ENCODE data around the gene EEF1A2.
A peak's percentile ranks its signal among the peaks of the same experiment; 100 is the strongest.

Gene EEF1A2

DNA sequence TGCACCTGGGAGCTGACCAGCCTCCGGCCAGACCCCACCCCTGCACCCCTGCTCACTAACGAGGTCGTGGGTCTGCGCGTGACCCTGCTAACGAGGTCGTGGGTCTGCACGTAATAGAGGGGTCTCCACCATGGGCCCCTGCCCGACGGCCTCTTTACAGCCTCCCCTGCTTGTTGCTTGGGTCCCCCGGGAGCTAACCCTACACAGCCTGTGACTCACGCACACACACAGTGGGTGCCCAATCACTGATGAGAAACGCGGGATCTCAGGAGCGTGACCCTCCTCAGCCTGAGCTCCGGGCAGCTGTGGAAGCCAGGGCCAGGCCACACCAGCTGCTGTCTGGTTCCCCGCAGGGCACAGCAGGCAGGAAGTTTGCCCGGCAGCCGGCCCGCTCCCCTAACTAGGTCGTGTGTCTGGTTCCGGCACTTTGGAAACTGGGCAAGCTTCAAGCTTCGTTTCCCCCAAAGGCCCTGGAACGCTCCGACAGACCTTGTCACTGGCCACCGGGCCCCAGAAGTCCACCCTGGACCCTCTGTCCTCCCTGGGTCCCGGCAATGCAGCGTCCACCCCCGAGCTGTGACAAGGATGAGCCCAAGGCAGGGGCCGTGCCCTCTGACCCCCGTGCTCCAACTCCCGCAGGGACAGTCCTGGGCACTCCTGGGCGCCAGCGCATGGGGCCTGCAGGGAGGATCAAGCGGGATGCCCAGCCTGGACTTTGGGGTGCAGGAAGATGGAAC is 37.5 kb upstream of the EEF1A2 start:
- no peak for DNase-seq

DNA sequence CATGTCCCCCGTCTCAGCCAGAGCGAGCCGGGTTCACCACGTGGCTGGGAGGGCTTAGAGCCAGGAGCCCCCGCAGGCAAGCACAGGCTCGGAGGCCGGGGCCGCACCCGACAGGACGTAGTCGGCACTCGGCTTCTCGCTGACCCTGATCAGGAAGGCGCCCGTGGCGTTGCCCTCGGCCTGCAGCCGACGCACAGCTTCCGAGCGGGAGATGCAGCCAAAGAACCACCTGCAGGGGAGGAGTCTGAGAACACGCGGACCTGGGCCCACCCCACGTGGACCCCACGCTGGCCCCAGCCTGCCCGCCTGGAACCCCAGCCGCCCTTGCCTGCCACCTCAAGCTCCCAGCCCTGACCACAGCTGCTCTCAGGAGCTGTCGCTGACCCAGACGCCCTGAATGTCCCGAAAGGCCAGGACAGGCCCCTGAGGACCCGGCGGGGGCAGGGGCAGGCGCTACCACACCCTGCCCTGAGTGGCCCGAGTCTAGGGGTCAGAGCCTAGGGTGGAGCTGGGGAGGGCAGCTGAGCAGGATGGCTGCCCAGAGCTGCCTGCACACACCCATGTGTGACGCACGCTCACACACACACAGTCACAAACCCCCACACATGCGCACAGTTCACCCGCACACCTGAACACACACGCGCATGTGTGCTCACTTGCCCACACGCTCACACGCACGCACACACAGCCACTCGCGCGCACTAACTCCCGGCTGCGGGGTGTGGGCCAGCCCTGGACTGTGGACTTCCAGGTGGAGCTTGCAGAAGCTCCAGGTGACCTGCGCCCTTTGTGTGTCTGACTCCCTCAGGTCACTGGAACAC is 36.2 kb upstream of the EEF1A2 start:
- no peak for DNase-seq

DNA sequence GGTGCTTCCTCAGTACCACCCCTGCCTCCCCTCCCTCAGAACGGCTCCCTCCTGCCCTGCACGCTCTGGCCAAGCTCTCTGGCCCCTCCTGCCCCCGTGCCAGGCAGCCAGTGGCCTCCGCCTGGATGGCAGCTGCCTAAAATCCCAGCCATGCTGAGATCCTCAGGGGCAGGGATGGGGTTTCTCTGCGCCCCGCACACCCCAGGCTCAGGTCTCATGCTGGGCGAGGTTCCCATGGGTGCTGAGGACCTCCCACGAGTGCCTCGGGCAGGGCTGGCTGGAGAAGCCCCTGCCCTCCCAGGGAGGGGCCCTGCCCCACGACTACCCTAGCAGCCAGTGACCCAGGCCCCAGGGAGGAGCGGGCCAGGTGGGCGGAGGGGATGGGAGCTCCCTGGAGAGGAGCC is 35.5 kb upstream of the EEF1A2 start:
- DNase-seq: no peak

DNA sequence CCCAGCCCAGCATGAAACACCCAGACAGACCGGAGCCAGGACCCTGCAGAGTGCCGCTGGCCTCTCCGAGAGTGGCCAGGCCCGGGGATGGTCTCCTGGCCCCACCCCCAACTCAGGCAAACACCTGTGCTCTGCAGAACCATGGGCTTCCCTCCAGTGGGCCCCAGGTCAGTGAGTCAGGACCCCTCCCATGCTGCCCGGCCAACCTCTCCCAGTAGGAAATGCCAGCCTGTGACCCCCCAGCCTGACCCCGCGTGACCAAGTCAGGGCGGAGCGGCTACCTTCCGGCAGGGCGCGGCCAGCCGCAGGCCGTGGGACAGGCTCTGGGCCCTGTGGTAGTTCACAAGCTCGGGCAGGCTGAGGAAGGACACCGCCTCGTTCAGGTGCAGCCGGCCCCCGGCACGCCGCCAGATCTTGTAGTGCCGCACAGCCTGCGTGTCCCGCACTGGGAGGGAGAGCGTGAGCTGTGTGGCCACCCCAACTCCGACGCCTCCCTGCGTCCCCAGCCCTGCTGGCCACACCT is 35.0 kb upstream of the EEF1A2 start:
- DNase-seq: no peak

DNA sequence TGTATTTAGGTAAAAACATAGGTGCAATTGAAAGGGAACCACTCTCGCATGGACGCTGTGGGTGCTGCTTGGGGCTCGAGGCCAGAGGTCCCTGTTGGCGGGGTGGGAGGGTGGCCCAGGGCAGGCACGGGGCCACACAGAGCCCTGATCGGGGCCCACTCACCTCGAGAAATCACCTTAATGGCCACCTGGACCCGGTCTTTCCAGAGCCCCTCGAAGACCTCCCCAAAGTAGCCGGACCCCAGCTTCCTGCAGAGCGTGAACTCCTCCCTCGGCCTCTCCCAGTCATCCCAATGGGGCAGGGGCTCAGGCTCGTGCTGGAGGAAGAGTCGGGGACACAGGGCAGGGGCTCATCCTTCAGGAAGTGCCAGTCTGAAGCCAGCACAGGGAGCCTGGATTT is 34.5 kb upstream of the EEF1A2 start:
- no peak for DNase-seq

DNA sequence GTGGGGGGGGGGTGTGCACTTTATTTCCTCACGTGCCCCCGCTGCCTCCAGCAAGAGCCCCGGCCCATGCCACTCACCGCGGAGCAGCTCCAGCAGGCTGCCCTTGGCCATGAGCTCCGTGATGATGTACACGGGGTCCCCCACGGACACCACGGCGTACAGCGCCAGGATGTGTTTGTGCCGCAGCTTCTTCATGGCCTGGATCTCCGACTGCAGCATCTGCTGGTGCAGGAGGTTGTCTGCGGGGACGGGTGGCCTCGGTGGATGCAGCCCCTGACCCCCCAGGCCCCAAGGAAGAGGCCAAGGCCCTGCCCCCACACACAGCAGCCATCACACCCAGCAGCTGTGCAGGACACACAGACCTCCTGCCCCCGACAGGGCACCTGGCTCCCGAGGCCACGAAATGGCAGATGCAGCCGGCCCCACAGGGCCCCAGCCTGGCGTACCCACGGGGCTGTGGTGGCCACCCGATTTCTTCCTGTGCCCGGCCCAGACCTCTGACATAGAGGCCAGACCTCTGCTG is 33.6 kb upstream of the EEF1A2 start:
- no peak for DNase-seq

DNA sequence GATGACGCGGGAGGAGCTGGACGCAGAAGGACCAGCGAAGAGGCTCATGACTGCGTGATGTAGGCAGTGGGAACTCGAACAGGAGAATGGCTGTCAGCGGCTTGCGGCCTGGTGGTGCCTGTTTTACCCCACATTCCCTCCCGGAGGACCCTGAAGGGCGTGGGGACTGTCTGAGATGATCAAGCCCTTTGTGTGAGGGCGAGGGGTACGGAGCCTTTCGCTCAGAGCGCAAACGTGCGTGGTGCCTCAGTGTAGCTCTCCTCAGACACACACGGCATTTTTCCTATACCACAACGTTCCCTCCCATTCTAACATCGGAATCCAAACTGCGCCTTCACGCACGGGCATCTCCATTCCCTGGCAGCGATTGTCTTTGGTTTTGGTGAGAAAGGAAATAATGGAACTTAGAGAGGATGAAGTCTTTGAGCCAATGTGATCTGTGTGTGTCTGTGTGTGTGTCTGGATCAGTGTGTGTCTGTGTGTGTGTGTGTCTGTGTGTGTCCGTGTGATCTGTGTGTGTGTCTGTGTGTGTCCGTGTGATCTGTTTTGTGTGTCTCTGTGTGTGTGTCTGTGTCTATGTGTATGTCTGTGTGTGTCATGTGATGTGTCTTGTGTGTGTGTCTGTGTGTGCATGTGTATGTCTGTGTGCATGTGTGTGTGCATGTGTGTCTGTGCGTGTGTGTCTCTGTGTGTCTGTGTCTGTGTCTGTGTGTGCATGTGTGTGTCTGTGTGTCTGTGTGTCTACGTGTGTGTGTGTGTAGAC is 33.0 kb upstream of the EEF1A2 start:
- no peak for DNase-seq

DNA sequence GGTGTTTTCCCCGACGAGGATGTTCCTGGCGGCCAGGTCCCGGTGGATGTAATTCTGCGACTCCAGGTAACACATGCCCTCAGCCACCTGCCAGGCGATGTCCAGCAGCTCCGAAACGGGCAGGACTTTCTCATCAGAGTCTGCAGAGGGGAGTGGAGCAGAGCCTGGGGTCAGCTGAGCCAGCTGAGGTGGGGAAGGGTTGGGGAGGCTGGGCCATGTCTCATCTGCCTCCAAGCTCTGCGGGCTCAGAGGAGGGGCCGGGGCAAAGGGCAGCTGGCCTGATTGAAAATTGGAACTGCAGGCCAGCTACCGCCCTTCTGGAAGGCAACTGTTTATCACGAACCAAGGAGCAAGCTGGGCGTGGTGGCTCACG is 31.9 kb upstream of the EEF1A2 start:
- no peak for DNase-seq

DNA sequence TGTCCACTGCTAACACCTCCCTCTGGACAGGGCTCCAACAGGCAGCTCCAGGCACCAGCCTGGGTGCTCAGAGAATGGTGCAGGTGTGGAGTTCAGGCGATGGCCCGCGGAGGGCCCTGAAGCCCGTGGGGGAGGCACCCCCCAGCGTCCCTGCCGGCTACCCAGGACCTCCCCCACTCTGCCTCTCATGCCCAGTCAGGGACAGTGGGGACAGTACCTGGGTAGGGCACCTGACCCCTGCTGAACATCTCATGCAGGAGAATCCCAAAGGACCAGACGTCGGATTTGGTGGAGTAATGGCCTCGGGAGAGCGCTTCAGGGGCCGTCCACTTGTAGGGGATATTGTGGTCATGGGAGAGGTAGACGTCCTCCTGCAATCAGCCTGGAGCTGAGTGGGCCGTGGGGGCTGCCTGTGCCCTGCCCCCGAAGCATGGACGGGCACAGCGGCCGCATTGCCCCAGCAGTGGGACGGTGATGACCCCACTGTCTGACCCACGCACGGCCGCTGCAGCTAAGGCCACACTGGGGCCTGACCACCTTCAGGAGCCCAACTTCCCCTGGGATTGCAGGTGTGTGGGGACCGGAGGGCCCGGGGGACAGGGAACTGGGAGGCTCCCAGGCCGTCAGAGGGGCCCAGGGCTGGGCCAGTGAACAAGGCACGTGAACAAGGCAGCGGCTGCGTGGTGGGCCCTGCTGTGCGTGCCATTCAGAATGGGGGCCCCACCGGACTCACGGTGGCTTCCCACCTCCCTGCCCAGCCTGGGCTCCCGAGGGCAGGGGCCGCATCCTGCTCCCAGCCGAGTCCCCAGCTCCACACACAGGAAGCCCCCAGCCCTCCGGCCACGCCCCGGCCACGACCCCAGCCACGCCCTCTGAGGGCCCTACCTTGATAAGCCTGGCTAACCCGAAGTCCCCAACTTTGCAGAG is 31.2 kb upstream of the EEF1A2 start:
- no peak for DNase-seq

DNA sequence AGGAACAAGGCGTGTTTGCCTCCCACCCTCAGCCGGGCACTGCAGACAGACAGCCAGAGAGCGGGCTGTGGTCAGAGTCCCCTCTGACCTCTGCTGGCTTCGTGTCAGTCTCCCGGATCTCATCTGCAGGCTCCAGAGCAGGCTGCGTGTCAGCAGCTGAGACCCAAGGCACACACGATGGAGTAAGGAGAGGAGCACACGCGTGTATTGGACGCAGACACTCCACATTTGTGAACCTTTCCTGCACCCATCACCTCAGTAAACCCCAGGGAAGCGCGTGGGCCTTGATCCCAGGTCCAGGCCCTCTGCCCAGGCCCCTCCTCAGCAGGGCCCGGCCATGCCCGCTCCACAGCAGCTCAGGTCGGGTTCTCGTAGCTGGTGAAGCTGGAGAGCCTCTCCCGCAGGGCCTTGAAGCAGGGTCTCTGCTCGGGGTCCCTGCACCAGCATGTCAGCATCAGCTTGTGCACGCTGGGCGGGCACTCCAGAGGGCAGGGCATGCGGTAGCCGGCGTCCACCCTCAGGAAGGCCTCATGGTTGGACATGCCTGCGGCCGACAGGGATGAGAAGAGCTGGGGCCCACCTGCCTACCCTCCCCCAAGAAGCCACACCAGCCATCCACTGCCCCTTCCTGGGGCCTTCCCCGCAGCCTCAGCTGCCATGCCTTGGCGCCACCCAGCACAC is 30.4 kb upstream of the EEF1A2 start:
- no peak for DNase-seq

DNA sequence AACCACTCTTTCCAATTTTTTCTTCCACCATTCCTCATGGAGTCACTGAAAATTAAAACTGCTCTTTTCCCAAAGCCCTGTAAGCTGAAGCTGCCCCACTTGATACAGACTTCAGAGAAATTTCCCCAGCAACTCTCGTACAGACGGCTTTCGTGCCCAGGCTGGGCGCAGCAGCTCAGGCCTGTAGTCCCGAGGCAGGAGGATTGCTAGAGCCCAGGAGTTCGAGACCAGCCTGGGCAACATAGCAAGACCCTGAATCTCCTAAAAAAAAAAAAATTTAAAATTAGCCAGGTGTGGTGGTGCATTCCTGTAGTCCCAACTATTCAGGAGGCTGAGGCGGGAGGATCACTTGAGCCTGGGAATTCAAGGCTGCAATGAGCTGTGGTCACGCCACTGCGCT is 28.3 kb upstream of the EEF1A2 start:
- no peak for DNase-seq

DNA sequence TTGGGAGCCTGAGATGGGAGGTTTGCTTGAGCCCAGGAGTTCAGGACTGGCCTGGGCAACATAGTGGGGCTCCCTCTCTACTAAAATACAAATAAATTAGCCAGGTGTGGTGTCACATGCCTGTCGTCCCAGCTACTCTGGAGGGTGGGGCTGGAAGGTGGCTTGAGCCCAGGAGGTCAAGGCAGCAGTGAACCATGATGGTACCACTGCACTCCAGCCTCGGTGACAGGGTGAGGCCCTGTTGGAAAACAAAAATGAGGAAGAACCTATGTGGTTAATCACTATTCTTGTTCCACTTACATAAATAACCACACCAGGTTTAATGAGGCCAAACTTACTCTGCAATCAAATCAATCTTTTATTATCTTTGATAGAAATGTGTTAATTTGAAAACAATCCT is 27.1 kb upstream of the EEF1A2 start:
- DNase-seq: no peak

DNA sequence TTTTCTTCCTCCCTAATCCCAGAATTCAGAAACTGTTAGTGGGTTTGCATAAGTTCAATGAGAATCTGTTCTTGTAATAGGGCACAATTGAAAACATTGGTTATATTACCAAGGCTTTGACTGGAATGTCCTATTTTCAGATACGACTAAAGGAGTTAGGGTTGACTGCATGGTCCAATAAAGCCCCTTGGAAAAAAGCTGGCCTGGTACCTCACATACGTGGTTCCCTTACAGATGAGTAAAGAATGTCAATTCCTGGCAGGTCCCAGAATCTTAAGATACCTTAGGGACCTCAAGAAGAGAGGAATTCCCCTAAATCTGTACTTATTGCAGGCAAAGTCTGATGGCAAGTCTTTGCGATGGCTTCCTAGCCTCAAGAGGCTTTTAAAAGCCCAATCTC is 26.3 kb upstream of the EEF1A2 start:
- DNase-seq: no peak

DNA sequence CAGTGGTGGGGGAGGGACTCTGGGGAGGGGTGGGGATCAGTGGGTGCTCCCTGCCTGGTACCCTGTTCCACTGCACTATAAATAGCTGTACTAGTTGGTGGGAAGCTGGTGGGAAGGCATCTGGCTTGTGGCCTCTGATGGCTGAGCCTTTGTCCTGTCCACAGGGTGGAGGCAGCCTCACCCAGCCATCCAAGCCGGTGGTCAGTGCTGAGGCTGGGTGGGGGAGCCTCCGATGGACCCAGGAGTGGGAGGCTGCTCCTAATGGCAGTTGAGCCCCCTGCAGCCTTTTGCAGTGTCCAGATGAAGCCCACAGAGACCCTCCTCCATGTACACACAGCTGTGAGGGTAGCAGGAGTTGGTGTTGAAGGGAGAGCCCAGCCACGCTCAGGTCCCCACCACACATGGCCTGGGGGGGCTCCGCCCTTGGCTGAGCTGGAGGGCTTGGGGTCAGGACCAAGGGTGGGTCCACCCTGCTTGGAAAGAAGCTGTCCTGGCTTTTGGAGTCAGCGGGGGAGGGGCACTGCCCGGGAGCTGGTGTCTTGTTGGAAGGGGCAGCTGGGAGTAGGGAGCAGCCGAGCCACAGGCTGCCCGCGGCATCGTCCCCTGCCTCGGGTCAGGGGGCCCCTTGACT is 24.2 kb upstream of the EEF1A2 start:
- DNase-seq: no peak

DNA sequence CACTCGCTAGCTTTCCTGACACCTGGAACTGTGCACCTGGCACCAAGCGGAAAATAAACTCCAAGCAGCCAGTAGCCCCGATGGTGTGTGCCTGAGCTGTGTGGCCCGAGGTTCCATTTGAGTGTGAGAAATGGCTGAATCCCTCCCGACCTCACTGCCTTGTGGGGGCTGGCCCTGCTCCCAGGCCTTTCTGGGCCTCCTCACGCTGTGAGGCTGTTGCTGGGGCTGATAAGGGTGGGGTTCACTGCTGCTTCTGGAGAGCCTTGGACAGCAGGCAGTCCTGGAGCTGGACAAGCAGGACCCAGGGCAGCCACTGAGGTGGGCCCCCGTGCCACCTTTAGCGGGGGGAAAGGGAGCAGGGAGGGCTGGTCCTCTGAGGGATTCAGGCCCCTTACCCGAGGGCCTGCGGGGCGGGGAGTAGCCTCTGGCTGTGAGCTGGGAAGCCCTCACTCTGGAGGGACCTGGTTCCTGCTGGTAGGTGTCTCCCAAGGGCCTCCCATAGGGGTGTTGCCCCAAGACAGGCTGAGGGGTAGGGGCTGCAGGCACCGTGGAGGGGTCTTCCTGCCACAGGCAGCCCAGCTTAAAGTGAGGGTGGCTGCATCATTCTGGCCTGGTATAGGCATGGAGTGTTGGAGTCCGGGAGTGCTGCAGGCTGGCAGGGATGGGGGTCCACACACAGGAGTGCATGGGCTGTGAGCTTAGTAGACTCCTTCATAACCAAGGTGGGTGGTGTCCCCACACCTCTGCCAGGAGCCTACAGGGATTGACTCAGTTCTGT is 23.4 kb upstream of the EEF1A2 start:
- no peak for DNase-seq

DNA sequence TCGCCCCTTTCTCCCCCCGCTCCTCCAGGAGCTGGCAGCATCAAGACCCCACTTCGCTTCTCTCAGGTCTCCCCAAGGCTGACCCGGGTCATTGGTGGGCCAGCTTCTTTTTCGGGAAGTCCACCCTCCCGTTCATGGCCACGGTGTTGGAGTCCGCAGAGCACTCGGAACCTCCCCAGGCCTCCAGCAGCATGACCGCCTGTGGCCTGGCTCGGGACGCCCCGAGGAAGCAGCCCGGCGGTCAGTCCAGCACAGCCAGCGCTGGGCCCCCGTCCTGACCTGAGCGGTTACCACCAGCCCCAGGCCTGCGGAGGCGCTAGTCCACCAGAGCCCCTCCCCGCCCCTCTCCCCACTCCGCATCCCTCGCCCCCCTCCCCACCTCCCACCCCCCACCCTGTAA is 22.7 kb upstream of the EEF1A2 start:
- DNase-seq: no peak

DNA sequence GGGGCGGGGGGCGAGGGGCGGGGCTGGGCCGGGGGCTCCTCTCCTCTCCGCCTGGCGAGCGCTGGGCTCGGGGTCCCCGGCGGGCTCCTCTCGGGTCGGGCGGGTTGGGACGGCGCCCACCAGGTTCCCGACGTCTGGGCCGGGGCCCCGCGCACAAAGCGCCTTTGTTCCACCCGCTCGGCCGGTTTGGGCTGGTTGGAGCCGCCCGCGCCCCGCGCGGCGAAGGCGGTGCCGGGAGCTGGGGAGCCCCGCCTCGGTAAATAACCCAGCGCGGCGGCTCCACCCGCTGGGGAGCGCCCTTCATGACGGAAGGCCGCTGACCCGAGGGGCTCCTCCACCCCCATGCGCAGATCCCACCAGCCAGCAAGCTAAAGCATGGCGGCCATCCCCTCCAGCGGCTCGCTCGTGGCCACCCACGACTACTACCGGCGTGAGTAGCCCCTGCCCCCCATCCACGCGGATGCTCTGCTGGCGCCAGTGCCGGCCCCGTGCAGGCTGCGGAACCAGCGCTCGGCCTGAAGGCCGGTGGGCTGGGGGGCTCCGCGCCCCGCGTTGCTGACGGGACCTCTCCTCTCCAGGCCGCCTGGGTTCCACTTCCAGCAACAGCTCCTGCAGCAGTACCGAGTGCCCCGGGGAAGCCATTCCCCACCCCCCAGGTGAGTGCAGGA is 22.2 kb upstream of the EEF1A2 start:
- DNase-seq: peak; percentile 52

DNA sequence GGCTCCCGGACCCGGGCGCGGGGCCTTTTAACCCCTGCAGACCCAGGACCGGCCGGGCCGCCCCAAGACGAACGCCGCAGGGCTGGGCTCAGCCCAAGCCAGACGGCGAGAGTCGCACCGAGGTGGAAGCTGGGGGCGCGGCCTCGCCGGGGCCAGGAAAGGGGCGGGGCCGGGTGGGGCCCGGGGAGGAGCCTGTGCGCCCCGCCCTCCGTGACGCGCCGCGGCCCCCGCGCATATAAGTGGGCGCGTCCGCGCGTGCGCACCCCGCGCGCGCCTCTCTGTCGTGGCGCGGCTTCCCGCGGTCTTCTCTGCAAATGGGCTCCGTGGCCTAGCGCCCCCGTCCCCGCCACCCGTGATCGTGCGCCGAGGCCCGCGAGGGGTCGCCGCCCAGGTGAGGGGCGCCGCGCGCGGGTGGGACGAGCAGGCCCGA is 21.6 kb upstream of the EEF1A2 start, which contains the start of gene PPDPF:
Gene PPDPF (plus strand): TSS at position 262 of the 430 bp plus-strand sequence. CDS start 544 bp downstream, outside the sequence.
- peak; percentile 79 for DNase-seq
